ENCODE results near the gene HOXA3.

Gene HOXA3

GRCh38 chr7:27065709-27066108, 86.7 kb downstream of the HOXA3 start:
- Mint-ChIP-seq H3K27ac (no peak overlapping the region), H3K4me1 (ENCODE audit: low read depth) (peaks cover 11% of the 10 kb centered on the region), H3K27me3 (peaks cover 6% of the 10 kb centered on the region), H3K4me3 (no peak overlapping the region), H3K36me3 (ENCODE audit: low read depth) (no peaks in the 10 kb centered on the region), H3K9me3 (no peaks in the 10 kb centered on the region)
- intact Hi-C loops (cut with micrococcal nuclease) = no loop called here

- no peak overlapping the region for H3K27ac Mint-ChIP-seq
- no peaks in the 10 kb centered on the region for H3K9me3 Mint-ChIP-seq
- H3K4me3 Mint-ChIP-seq = no peak overlapping the region
Observed at GRCh38 chr7:27064661-27065060, 87.7 kb downstream of the HOXA3 start.

GRCh38 chr7:27064159-27064558, 88.2 kb downstream of the HOXA3 start:
- peaks cover 13% of the 10 kb centered on the region for H3K27me3 Mint-ChIP-seq

More at GRCh38 chr7:27064661-27065060, 87.7 kb downstream of the HOXA3 start:
- Mint-ChIP-seq H3K27me3 (peaks cover 13% of the 10 kb centered on the region), H3K36me3 (ENCODE audit: low read depth) (no peaks in the 10 kb centered on the region), H3K4me1 (ENCODE audit: low read depth) (peaks cover 11% of the 10 kb centered on the region)
- intact Hi-C loops (cut with micrococcal nuclease) = no loop called here

GRCh38 chr7:27062946-27063345, 89.4 kb downstream of the HOXA3 start:
- Mint-ChIP-seq H3K27me3 (peaks cover 13% of the 10 kb centered on the region), H3K27ac (no peak overlapping the region), H3K4me3 (no peak overlapping the region), H3K9me3 (no peaks in the 10 kb centered on the region), H3K36me3 (ENCODE audit: low read depth) (no peaks in the 10 kb centered on the region), H3K4me1 (ENCODE audit: low read depth) (peaks cover 11% of the 10 kb centered on the region)
- intact Hi-C loops (cut with micrococcal nuclease) = no loop called here

More at GRCh38 chr7:27064159-27064558, 88.2 kb downstream of the HOXA3 start:
- Mint-ChIP-seq H3K27ac (no peak overlapping the region), H3K4me1 (ENCODE audit: low read depth) (peaks cover 11% of the 10 kb centered on the region), H3K9me3 (no peaks in the 10 kb centered on the region), H3K4me3 (no peak overlapping the region), H3K36me3 (ENCODE audit: low read depth) (no peaks in the 10 kb centered on the region)
- intact Hi-C loops (cut with micrococcal nuclease) = no loop called here

All from dendritic cell treated with granulocyte-macrophage colony-stimulating factor and Interleukin-4, amounts not matched to agents 40 ng/mL and 50 ng/mL, for 4 days (primary cell).